ENCODE measurements around the gene CLIP2. TPM values are rescaled to one million over a fixed set of nuclear protein-coding genes. Genes with fewer than 3 reads are reported as not detected.
"Not testable (repeated sequence)": the region's sequence is repeated elsewhere in the genome, so short reads cannot be mapped to it uniquely, and the experiment has no call there.

CLIP2 gene
- polyA plus RNA-seq, 1 experiment = 5.6 TPM

DNA sequence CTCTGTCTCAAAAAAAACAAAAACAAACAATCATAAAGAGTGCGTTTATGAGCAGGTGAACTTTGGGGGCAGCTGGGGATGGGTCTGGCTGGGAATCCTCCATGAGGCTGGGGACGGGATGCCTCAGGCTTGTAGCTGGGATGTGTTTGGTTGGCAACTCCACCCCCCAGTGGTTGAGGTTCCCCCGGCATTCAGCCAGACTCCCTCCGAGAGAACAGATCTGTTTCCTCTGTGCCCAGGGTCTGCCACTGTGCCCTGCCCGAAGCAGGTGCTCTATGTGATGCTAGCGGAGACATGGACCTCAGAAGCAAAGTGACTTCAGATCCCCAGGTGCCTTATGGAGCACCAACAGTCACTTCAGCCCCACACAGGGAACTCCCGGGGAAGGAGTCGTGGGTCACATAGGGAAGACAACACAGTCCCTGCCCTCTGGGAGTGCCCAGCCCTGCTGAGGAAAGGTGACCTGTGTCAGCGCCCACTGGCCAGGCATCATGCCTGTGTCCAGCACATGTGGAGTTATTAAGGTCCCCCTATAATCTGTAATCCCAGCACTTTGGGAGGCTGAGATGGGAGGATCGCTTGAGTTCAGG, 135.2 kb downstream of the CLIP2 start:
- ChIA-PET POLR2A (no interaction called here), CTCF (interaction anchor here (0.6 kb wide), 1 partner anchor 30 kb away, joined by 3 read pairs; no protein-coding TSS in a partner anchor)
- Histone ChIP-seq H3K4me3 (ENCODE audit: low read depth, low read length) (no peak overlapping the region), H3K36me3 (ENCODE audit: control insufficient read depth, insufficient read depth, low read length) (no peaks in the 10 kb centered on the region), H3K27me3 (ENCODE audit: control insufficient read depth, insufficient read depth, low read length) (no peaks in the 10 kb centered on the region)
- no peak for TF ChIP-seq CTCF (IDR thresholded peaks at IDR 0.05; ENCODE audit: insufficient read depth, low read depth, low read length)
- DNase-seq (ENCODE audit: low read depth) = no peak

DNA sequence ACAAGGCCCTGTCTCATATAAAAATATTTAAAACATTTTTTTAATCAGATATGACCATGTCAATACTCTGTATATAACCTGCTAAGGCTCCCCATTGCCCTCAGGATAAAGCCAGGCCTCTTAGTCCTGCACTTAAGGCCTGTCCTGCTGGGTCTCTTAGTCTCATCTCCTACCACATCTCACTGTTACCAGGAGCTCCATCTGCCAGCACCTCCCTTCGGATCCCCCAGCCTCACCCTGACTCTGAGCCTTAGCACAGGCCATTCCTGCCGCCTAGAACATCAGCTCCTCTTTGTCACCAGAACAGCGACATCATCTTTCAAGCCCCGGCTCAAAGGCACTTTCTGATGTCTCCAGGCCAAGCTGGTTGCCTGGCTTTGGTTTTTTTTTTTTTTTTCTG, 138.8 kb downstream of the CLIP2 start:
- no peak for TF ChIP-seq CTCF (IDR thresholded peaks at IDR 0.05; ENCODE audit: insufficient read depth, low read depth, low read length)
- Histone ChIP-seq H3K4me3 (ENCODE audit: low read depth, low read length) (no peak overlapping the region), H3K27me3 (ENCODE audit: control insufficient read depth, insufficient read depth, low read length) (no peaks in the 10 kb centered on the region), H3K36me3 (ENCODE audit: control insufficient read depth, insufficient read depth, low read length) (no peaks in the 10 kb centered on the region)
- POLR2A ChIA-PET = no interaction called here
- CTCF ChIA-PET = interaction anchor here (0.6 to 3.1 kb wide), 8 partner anchors 10 to 222 kb away, joined by 3 to 13 read pairs (median 4); no protein-coding TSS in a partner anchor
- DNase-seq (ENCODE audit: low read depth) = no peak

- H3K27me3 ChIP-seq (ENCODE audit: control insufficient read depth, insufficient read depth, low read length) = no peaks in the 10 kb centered on the region
- ChIA-PET POLR2A (no interaction called here), CTCF (interaction anchor here (1.1 to 2.1 kb wide), 4 partner anchors 19 to 137 kb away, joined by 3 to 6 read pairs (median 5); no protein-coding TSS in a partner anchor)
- TF ChIP-seq CTCF (IDR thresholded peaks at IDR 0.05; ENCODE audit: insufficient read depth, low read depth, low read length) = no peak
- no peaks in the 10 kb centered on the region for H3K36me3 ChIP-seq (ENCODE audit: control insufficient read depth, insufficient read depth, low read length)
- no peak overlapping the region for H3K4me3 ChIP-seq (ENCODE audit: low read depth, low read length)
- no peak for DNase-seq (ENCODE audit: low read depth)
Measured at GRCh38 chr7:74429153-74429747, 140.0 kb downstream of the CLIP2 start.

GRCh38 chr7:74430409-74430808, 141.2 kb downstream of the CLIP2 start:
- not testable (repeated sequence) for H3K4me3 ChIP-seq (ENCODE audit: low read depth, low read length); H3K27me3 ChIP-seq (ENCODE audit: control insufficient read depth, insufficient read depth, low read length); DNase-seq (ENCODE audit: low read depth); H3K36me3 ChIP-seq (ENCODE audit: control insufficient read depth, insufficient read depth, low read length)
- ChIA-PET POLR2A (interaction anchor here (0.7 kb wide), 1 partner anchor 225 kb away, joined by 6 read pairs; no protein-coding TSS in a partner anchor), CTCF (interaction anchor here (0.5 to 2.1 kb wide), 3 partner anchors 25 to 255 kb away, joined by 3 to 6 read pairs (median 3); no protein-coding TSS in a partner anchor)

DNA sequence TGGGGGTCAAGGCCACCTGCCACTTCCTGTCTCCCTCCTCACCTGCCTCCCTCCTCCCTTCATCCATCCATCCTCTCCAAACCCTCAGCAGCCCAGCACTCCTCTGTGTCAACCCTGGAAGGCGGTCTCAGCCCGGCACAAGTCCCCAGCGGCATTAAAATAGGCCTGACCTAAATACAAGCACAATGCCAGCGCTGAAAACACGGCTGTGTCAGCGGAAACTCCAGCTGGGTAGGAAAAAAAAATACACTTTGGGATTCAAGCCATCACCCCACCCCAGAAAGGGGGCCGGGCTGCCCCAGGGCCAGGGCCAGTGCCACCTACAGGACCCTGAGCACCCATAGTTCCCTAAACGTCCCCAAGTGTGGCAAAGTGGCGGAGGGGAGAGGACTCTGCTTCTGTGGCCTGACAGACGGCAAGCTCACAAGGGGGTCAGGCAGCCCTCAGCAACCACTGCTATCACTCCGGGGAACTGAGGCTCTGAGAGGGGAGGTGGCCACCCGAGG, 141.8 kb downstream of the CLIP2 start:
- TF ChIP-seq CTCF (IDR thresholded peaks at IDR 0.05; ENCODE audit: insufficient read depth, low read depth, low read length) = no peak
- Histone ChIP-seq H3K36me3 (ENCODE audit: control insufficient read depth, insufficient read depth, low read length) (no peaks in the 10 kb centered on the region), H3K27me3 (ENCODE audit: control insufficient read depth, insufficient read depth, low read length) (no peaks in the 10 kb centered on the region), H3K4me3 (ENCODE audit: low read depth, low read length) (no peak overlapping the region)
- ChIA-PET CTCF (interaction anchor here (0.5 kb wide), 1 partner anchor 256 kb away, joined by 3 read pairs; no protein-coding TSS in a partner anchor), POLR2A (interaction anchor here (0.7 kb wide), 1 partner anchor 225 kb away, joined by 6 read pairs; no protein-coding TSS in a partner anchor)
- DNase-seq (ENCODE audit: low read depth) = no peak

- CTCF ChIA-PET = interaction anchor here (0.7 to 1.8 kb wide), 3 partner anchors 9 to 19 kb away, joined by 4 to 8 read pairs (median 5); no protein-coding TSS in a partner anchor
- H3K4me3 ChIP-seq (ENCODE audit: low read depth, low read length); H3K27me3 ChIP-seq (ENCODE audit: control insufficient read depth, insufficient read depth, low read length); H3K36me3 ChIP-seq (ENCODE audit: control insufficient read depth, insufficient read depth, low read length); POLR2A ChIA-PET; DNase-seq (ENCODE audit: low read depth): not testable (repeated sequence)
Measured at GRCh38 chr7:74437291-74437571, 148.0 kb downstream of the CLIP2 start.
